K562 (cell line): ENCODE measurements around the gene TNF. TPM values are rescaled to one million over a fixed set of nuclear protein-coding genes. Genes with fewer than 3 reads are reported as not detected.

Experiments
- CBX1 ChIP-seq: sonication (generic); IDR thresholded peaks from 2 replicates; pipeline ENCODE4 v1.6.1; 2016; ENCODE audit warnings: antibody characterized with exemption, low read depth, mild to moderate bottlenecking
- CHD4 ChIP-seq: fragments of 200-600 bp; sonication (generic); IDR thresholded peaks from 3 replicates; pipeline ENCODE4 v1.6.1; 2012; ENCODE audit warnings: low read depth, mild to moderate bottlenecking, mixed read lengths, low read length, inconsistent platforms; ENCODE audit not compliant: insufficient read depth, insufficient replicate concordance, poor library complexity, severe bottlenecking
- DPF2 ChIP-seq: fragments of 450-650 bp; IDR thresholded peaks from 2 replicates; pipeline ENCODE4 v1.6.1; 2016
- E2F4 ChIP-seq: sonication (generic); formaldehyde crosslinking; IDR thresholded peaks from 2 replicates; pipeline ENCODE4 v1.8.0; 2022; ENCODE audit warnings: mild to moderate bottlenecking, low read depth, missing genetic modification reagents
- EP300 ChIP-seq: IDR thresholded peaks from 2 replicates; pipeline ENCODE4 v1.6.1; 2012; ENCODE audit warnings: low read length, improper control_type of control experiment
- HNRNPL ChIP-seq: fragments of 200-400 bp; formaldehyde crosslinking; IDR thresholded peaks from 2 replicates; pipeline ENCODE4 v1.6.1; 2017; ENCODE audit warnings: low read depth, mild to moderate bottlenecking, low read length
- KLF16 ChIP-seq: IDR thresholded peaks from 2 replicates; pipeline ENCODE4 v1.6.1; 2016; ENCODE audit warnings: antibody characterized with exemption
- LARP7 ChIP-seq: fragments of 450-650 bp; IDR thresholded peaks from 2 replicates; pipeline ENCODE4 v1.6.1; 2016
- MAZ ChIP-seq, 2 experiments: fragments of 450-650 bp in 1 of 2; sonication (generic) in 1 of 2; formaldehyde crosslinking; IDR thresholded peaks in 1 of 2; conservative IDR thresholded peaks in 1 of 2; 2 replicates each; pipeline versions ENCODE4 v1.4.0 to v1.5.0; 2020; ENCODE audit warnings: mild to moderate bottlenecking in 1 of 2, missing genetic modification reagents in 1 of 2
- MCM7 ChIP-seq, 2 experiments: fragments of 450-650 bp; IDR thresholded peaks; 2 replicates each; pipeline ENCODE4 v1.6.1; 2016 to 2018
- MTA1 ChIP-seq: fragments of 450-650 bp; IDR thresholded peaks from 2 replicates; pipeline ENCODE4 v1.6.1; 2017; ENCODE audit warnings: borderline replicate concordance
- MTA2 ChIP-seq: fragments of 450-650 bp; IDR thresholded peaks from 2 replicates; pipeline ENCODE4 v1.6.1; 2016; ENCODE audit warnings: low read depth
- RBM17 ChIP-seq: fragments of 200-400 bp; formaldehyde crosslinking; IDR thresholded peaks from 2 replicates; pipeline ENCODE4 v1.6.1; 2017; ENCODE audit warnings: low read depth, mild to moderate bottlenecking, low read length, borderline replicate concordance
- SIN3B ChIP-seq: fragments of 450-650 bp; IDR thresholded peaks from 2 replicates; pipeline ENCODE4 v1.6.1; 2017; ENCODE audit warnings: low read depth, mild to moderate bottlenecking, moderate library complexity
- SPI1 ChIP-seq: IDR thresholded peaks from 2 replicates; pipeline ENCODE4 v1.6.1; 2011; ENCODE audit warnings: low read depth, low read length, control low read depth, borderline replicate concordance
- STAT5B ChIP-seq: fragments of 250-450 bp; sonication (Bioruptor Pico); IDR thresholded peaks from 2 replicates; pipeline ENCODE4 v1.8.0; 2021; ENCODE audit warnings: mild to moderate bottlenecking, inconsistent platforms
- THRA ChIP-seq: fragments of 450-650 bp; IDR thresholded peaks from 2 replicates; pipeline ENCODE4 v1.6.1; 2017; ENCODE audit warnings: mild to moderate bottlenecking, moderate library complexity
- TRIM28 ChIP-seq: fragments of 450-650 bp; IDR thresholded peaks from 2 replicates; pipeline ENCODE4 v1.6.1; 2017
- ZNF324 ChIP-seq: fragments of 250-450 bp; sonication (Bioruptor Pico); IDR thresholded peaks from 2 replicates; pipeline ENCODE4 v1.4.0; 2020; ENCODE audit warnings: mild to moderate bottlenecking
- ZNF449 ChIP-seq: fragments of 250-450 bp; sonication (Bioruptor Pico); IDR thresholded peaks from 2 replicates; pipeline ENCODE4 v1.8.0; 2022; ENCODE audit warnings: moderate library complexity, mild to moderate bottlenecking, inconsistent platforms
- ZNF644 ChIP-seq: fragments of 200-800 bp; sonication (Bioruptor generic); IDR thresholded peaks from 2 replicates; pipeline ENCODE4 v1.6.1; 2016; ENCODE audit warnings: low read depth, missing genetic modification characterization, missing compliant biosample characterization
- ZNF696 ChIP-seq: fragments of 250-450 bp; sonication (Bioruptor Pico); conservative IDR thresholded peaks from 2 replicates; pipeline ENCODE4 v1.4.0; 2020; ENCODE audit warnings: mild to moderate bottlenecking, moderate library complexity
- ZNF76 ChIP-seq: fragments of 250-450 bp; sonication (Bioruptor Pico); IDR thresholded peaks from 2 replicates; pipeline ENCODE4 v1.4.0; 2020; ENCODE audit warnings: mild to moderate bottlenecking, moderate library complexity, borderline replicate concordance
- ZNF764 ChIP-seq: fragments of 250-450 bp; sonication (Bioruptor Pico); IDR thresholded peaks from 2 replicates; pipeline ENCODE4 v1.4.0; 2020; ENCODE audit warnings: low read depth, mild to moderate bottlenecking, moderate library complexity
- ZNF77 ChIP-seq: fragments of 250-450 bp; sonication (Bioruptor Pico); IDR thresholded peaks from 2 replicates; pipeline ENCODE4 v1.5.0; 2020
- ZNF785 ChIP-seq: fragments of 250-450 bp; sonication (Bioruptor Pico); IDR thresholded peaks from 2 replicates; pipeline ENCODE4 v1.4.0; 2020; ENCODE audit warnings: mild to moderate bottlenecking
- ZNF79 ChIP-seq: fragments of 250-450 bp; sonication (Bioruptor Pico); IDR thresholded peaks from 2 replicates; pipeline ENCODE4 v1.4.0; 2020; ENCODE audit warnings: low read depth, mild to moderate bottlenecking, moderate library complexity
- polyA plus RNA-seq, 8 experiments: library from polyadenylated mRNA; depleted of rRNA in 4 of 8; stranded (reverse) in 5 of 8; unstranded in 3 of 8; fragments of >200 nt; fragmentation: Nextera tagmentation in 2 of 8; fragmentation: Illumina TruSeq in 1 of 8; extraction: Ambion mirVana in 2 of 8; extraction: Trizol in 1 of 8; gene quantifications; 2 replicates each; pipeline versions ENCODE4 v1.2.1 to v1.2.3, GENCODE V29; 2011 to 2014; ENCODE audit warnings: inconsistent platforms in 1 of 8, missing spikeins in 1 of 8
- total RNA-seq, 7 experiments: library from RNA; depleted of rRNA in 6 of 7; stranded (reverse); fragments of >200 nt in 6 of 7; fragmentation: Illumina TruSeq in 2 of 7; extraction: Trizol in 2 of 7; gene quantifications; 2 replicates each; pipeline versions ENCODE4 v1.2.1 to v1.2.3, GENCODE V29; 2011 to 2021; ENCODE audit warnings: low replicate concordance in 1 of 7

The TNF gene
- total and polyA plus RNA-seq, 9 of the 15 experiments (the other 6 are each of a cell fraction or from before 2014, with no cell fraction given): 0.08 to 0.40 TPM; not detected in 7

GRCh38 chr6:31587791-31588777 is 12.7 kb downstream of the TNF start (continued):
- no peak for TF ChIP-seq CHD4
- TF ChIP-seq ZNF644 (tag): no peak
- no peak for TF ChIP-seq ZNF76
- TF ChIP-seq EP300: no peak
- 0 out of 2 replicates have a peak, but pooled peaks have one; percentile 44 for TF ChIP-seq MTA1
- no peak for TF ChIP-seq SIN3B
- no peak for TF ChIP-seq MTA2
- no peak for TF ChIP-seq THRA
- TF ChIP-seq STAT5B (CRISPR knock-in tag): no peak
- TF ChIP-seq MAZ (CRISPR knock-in tag; conservative IDR thresholded peaks at IDR 0.05 in 1 of 2, IDR thresholded peaks at IDR 0.05 in 1 of 2): no peak
- no peak for TF ChIP-seq ZNF79
- 0 out of 2 replicates have a peak, but pooled peaks have one; percentile 24 for TF ChIP-seq DPF2
- TF ChIP-seq HNRNPL: no peak
- no peak for TF ChIP-seq E2F4
- no peak for TF ChIP-seq ZNF764
- TF ChIP-seq RBM17: no peak
- no peak for TF ChIP-seq SPI1
- TF ChIP-seq MCM7 (IDR thresholded peaks at IDR 0.05): no peak
- TF ChIP-seq CBX1: no peak
- TF ChIP-seq LARP7: peak; percentile 12; the same call in 1 of the 2 replicates
- no peak for TF ChIP-seq ZNF324 (CRISPR knock-in tag)
- TF ChIP-seq ZNF785: no peak
- TF ChIP-seq ZNF449 (CRISPR knock-in tag): no peak
- TF ChIP-seq ZNF77 (CRISPR knock-in tag): no peak
- TF ChIP-seq KLF16: no peak
- no peak for TF ChIP-seq ZNF696
- TF ChIP-seq TRIM28: no peak
